Measurements from ENCODE around the gene PARVB.

Gene PARVB

DNA sequence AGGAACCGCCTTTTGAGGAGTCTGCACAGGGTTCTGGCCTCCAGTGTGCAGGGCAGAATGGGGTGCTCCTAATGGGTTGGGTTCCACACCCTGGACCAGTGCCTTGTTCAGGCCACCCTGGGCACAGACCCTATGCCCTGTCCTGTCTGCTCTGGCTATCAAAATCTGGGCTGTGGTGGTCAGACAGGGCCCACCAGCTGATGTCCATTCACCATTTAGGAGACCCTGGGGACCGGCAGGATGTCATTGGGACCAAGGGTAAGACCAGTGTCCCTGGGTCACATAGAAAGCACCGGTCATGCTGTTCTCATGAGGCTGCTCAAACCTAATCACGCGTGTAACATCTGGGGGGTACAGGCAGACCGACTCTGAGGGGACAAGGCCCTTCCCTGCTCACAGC is 194.0 kb downstream of the PARVB start:
- DNase-seq (ENCODE audit: low spot score) = no peak

DNA sequence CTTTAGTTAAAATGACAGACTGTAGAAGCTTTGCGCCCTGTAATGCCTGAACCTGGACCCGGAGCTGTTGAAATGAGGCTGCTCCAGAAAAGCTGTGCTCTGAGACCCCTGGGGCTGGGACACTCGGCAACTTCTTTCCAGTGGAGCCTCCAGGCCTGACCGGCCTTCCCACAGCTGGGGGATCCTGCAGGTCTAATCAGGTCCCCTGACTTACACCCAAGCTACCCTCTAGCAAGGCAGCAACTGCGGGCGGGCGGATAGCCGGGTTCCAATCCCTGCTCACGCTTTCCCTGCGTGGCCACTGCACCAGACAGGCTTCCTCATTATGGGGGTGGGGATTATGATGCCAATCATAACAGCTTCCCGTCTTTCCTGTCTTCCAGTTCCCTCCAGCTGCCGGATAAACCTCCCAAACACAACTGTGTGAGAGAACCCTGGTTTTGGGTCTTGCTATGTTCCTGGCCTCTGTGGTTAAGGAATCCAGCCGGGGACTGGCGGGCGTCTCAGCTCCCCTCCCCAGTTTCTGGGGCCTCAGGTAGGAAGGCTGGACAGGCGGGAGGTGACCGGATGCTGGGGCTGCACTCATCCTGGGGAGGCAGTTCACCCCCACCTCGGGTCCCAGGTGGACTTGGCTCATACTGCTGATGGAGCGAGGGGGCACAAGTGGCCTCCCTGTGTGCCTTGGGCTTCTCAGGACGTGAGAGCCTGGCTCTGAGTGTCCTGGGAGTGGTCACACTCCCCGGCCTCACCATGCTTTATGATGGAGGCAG is 195.2 kb downstream of the PARVB start:
- DNase-seq (ENCODE audit: low spot score) = no peak

DNA sequence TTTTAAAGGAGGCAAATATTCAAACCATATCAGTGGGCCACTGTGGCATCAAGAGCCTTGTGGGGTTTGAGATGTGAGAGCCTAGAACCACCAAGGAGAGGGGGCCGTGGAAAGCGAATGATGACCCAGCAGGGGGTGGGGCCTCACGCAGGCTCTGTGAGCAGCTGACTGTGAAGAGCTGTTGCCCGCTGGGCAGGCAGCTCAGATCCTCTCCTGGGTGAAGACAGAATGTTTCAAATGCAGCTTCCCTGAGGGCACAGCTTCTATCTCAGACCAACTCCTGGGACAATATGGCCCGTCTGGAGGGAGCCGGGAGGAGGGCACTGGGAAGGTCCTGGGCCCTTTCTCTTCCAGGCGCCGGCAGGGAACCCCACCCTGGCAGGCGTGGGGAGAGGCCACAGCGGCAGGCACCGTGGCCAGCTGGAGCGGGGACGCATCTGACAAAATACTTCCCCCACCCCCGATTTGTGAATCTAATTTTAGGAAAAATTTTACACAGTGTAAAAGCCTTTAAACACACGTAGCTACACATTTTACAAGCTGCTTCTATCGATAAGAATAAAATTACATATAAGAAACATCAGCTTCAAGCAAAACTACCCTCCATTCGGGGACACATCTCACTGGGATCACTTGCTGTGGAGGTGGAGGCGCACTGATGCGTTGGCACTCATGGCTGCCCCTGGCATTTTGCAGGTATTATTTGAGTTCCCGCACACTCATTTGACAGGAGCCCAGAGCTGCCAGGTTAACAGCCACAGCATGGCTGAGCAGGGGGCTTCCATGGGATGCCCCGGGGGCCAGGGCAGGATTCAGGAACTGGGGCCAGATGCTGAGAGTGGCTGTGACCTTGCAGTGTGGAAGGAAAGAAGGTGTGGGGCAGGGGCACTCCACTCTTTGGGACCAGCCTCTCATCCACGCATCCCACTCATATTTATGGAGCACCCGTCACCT is 196.9 kb downstream of the PARVB start:
- DNase-seq (ENCODE audit: low spot score) = no peak

DNA sequence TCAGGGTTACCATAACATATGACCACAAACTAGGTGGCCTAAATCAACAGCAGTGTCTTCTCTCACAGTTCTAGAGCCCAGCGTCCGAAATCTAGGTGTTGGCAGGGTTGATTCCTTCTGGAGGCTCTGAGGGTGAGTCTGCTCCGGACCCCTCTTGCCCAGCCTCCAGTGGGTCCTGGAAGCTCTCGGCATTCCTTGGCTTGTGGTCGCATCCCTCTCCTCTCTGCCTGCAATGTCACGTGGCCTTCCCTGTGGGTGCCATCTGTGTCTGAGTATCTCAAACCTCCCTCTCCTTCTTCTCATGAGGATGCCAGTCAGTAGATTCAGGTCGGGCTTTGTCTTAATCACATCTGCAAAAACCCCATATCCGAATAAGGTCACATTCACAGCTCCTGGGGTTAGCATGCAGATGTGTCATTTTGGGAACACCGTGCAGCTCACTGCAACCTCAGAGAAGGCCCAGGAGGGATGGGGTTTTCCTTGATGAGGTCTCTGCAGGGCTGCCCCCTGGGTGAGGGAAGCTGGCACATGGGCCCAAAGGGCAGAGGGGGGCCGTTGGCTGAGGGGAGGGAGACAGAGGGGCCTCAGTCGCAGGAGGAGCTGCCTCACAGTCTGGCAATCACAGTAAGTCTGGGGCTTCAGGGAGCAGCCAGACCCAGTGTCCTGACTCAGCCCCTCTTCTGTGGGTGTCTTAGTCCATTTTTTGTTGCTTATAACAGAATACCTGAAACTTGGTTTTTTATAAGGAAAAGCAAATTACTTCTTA is 197.8 kb downstream of the PARVB start:
- no peak for DNase-seq (ENCODE audit: low spot score)
